Calu3 (cell line): ENCODE measurements around the gene KCNQ4. TPM values are rescaled to one million over a fixed set of nuclear protein-coding genes. Genes with fewer than 3 reads are reported as not detected.

ENCODE experiments used
- BruUV-seq: library from RNA; stranded (reverse); fragments of 400-500 nt; replicated peaks from 2 replicates; lab custom pipeline; 2021; lab: Mats Ljungman, UMichigan
- CTCF ChIA-PET: fragments of 300-600 bp; sonication (Branson Sonifier 250); formaldehyde crosslinking; loops from one replicate; lab custom pipeline; 2022; ENCODE audit warnings: antibody characterized with exemption; lab: Charles Lee
- DNase-seq: peaks from one replicate; pipeline ENCODE4 v3.0.0; 2022
- H3K27ac Mint-ChIP-seq: one replicate; pipeline ENCODE4 v1.8.0; 2022; ENCODE audit warnings: mixed read lengths; ENCODE audit not compliant: unreplicated experiment
- H3K27me3 Mint-ChIP-seq: one replicate; pipeline ENCODE4 v1.8.0; 2022; ENCODE audit warnings: mixed read lengths; ENCODE audit not compliant: unreplicated experiment
- H3K36me3 Mint-ChIP-seq: one replicate; pipeline ENCODE4 v1.8.0; 2022; ENCODE audit warnings: mild to moderate bottlenecking, moderate library complexity, mixed read lengths; ENCODE audit not compliant: insufficient read depth, unreplicated experiment
- H3K4me1 Mint-ChIP-seq: one replicate; pipeline ENCODE4 v1.8.0; 2022; ENCODE audit warnings: mild to moderate bottlenecking, low read depth, mixed read lengths; ENCODE audit not compliant: unreplicated experiment
- H3K4me3 Mint-ChIP-seq: one replicate; pipeline ENCODE4 v1.8.0; 2022; ENCODE audit warnings: mild to moderate bottlenecking, low read depth, moderate library complexity, mixed read lengths; ENCODE audit not compliant: unreplicated experiment
- H3K9me3 Mint-ChIP-seq: one replicate; pipeline ENCODE4 v1.8.0; 2022; ENCODE audit warnings: low read depth, mixed read lengths; ENCODE audit not compliant: unreplicated experiment
- CTCF ChIP-seq: fragments of 200-600 bp; IDR thresholded peaks from one replicate; pipeline ENCODE4 v1.8.0; 2022; ENCODE audit warnings: antibody characterized with exemption; ENCODE audit not compliant: unreplicated experiment
- intact Hi-C: fragments of 100-400 bp; cut with micrococcal nuclease; formaldehyde crosslinking; loops from one replicate; pipeline ENCODE4 v1.10.0; 2022; ENCODE audit not compliant: unreplicated experiment
- total RNA-seq: library from RNA; stranded (reverse); gene quantifications from 2 replicates; pipeline ENCODE4 v1.2.3, GENCODE V29; 2022

KCNQ4 gene
- total RNA-seq, 1 experiment from 2014 or later: 0.92 TPM

GRCh38 chr1:40820911-40821693 is 37.5 kb downstream of the KCNQ4 start:
- Mint-ChIP-seq H3K4me3 (no peak overlapping the region), H3K9me3 (no peaks in the 10 kb centered on the region), H3K4me1 (no peaks in the 10 kb centered on the region), H3K27ac (no peak overlapping the region), H3K36me3 (no peaks in the 10 kb centered on the region), H3K27me3 (peaks cover 16% of the 10 kb centered on the region)
- intact Hi-C loops: no loop called here
- DNase-seq: no peak
- TF ChIP-seq CTCF: no peak
- CTCF ChIA-PET: no interaction called here
- BruUV-seq: no TSS peak

GRCh38 chr1:40822890-40823289 is 39.3 kb downstream of the KCNQ4 start:
- H3K9me3 Mint-ChIP-seq: no peaks in the 10 kb centered on the region
- no peaks in the 10 kb centered on the region for H3K27me3 Mint-ChIP-seq
- no peak for DNase-seq
- intact Hi-C loops: no loop called here
- H3K36me3 Mint-ChIP-seq: no peaks in the 10 kb centered on the region
- H3K27ac Mint-ChIP-seq: no peak overlapping the region
- no peak overlapping the region for H3K4me3 Mint-ChIP-seq
- no peaks in the 10 kb centered on the region for H3K4me1 Mint-ChIP-seq
- no TSS peak for BruUV-seq
- TF ChIP-seq CTCF: no peak
- CTCF ChIA-PET: no interaction called here

- no peak overlapping the region for H3K27ac Mint-ChIP-seq
- DNase-seq: no peak
- H3K4me3 Mint-ChIP-seq: no peak overlapping the region
- H3K27me3 Mint-ChIP-seq: no peaks in the 10 kb centered on the region
- H3K9me3 Mint-ChIP-seq: no peaks in the 10 kb centered on the region
- CTCF ChIA-PET: no interaction called here
- H3K36me3 Mint-ChIP-seq: no peaks in the 10 kb centered on the region
- intact Hi-C loops: no loop called here
- no peak for TF ChIP-seq CTCF
- no TSS peak for BruUV-seq
- no peaks in the 10 kb centered on the region for H3K4me1 Mint-ChIP-seq
Measured at GRCh38 chr1:40823345-40823744, 39.8 kb downstream of the KCNQ4 start.

- intact Hi-C loops: no loop called here
- H3K4me3 Mint-ChIP-seq: no peak overlapping the region
- no TSS peak for BruUV-seq
- H3K36me3 Mint-ChIP-seq: no peaks in the 10 kb centered on the region
- H3K27me3 Mint-ChIP-seq: no peaks in the 10 kb centered on the region
- no peak overlapping the region for H3K27ac Mint-ChIP-seq
- H3K4me1 Mint-ChIP-seq: no peaks in the 10 kb centered on the region
- H3K9me3 Mint-ChIP-seq: no peaks in the 10 kb centered on the region
- TF ChIP-seq CTCF: no peak
- no peak for DNase-seq
- CTCF ChIA-PET: no interaction called here
Measured at GRCh38 chr1:40823983-40824382, 40.4 kb downstream of the KCNQ4 start.
